Effector CD4-positive, alpha-beta T cell (primary cell): ENCODE data around the gene ASCL3. TPM values are rescaled to one million over a fixed set of nuclear protein-coding genes. Genes with fewer than 3 reads are reported as not detected.
"Not testable (repeated sequence)": the region's sequence is repeated elsewhere in the genome, so short reads cannot be mapped to it uniquely, and the experiment has no call there.

ENCODE experiments used
- DNase-seq: peaks from one replicate; pipeline ENCODE4 v3.0.0-alpha.2; 2020
- total RNA-seq: gene quantifications from one replicate; lab custom pipeline; 2026; lab: John Stamatoyannopoulos, UW

ASCL3 gene, protein sequence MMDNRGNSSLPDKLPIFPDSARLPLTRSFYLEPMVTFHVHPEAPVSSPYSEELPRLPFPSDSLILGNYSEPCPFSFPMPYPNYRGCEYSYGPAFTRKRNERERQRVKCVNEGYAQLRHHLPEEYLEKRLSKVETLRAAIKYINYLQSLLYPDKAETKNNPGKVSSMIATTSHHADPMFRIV
- total RNA-seq, result not detected

DNA sequence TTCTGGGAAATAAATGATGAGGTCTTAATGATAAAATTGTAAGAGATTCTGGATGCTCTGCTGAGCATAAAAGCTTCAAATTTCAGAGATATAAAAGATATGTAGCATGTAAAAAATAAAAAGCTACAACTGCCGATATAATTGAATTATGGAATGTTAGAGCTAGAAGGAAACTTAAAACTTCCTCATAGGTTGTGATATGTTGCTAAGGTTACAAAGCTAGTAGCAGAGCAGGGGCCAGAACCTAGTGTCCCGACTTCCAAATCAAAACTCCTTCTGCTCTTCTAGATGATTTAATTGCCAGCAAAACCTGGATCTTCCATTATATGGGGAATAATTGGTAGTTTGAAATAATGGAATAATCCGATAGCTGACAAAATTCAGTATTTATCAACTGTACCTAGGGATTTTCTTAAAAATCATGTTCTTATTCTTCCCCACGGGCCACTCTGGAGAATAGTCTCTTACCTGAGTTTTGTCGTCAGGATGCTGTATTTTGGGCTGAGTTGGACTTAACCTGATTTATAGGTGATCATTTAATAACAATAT is at the start of gene ASCL3:
Gene ASCL3, minus strand, starts transcription at position 499 of the 549 bp plus-strand sequence. CDS start 4,855 bp downstream, outside the sequence.
- DNase-seq, result no peak

DNA sequence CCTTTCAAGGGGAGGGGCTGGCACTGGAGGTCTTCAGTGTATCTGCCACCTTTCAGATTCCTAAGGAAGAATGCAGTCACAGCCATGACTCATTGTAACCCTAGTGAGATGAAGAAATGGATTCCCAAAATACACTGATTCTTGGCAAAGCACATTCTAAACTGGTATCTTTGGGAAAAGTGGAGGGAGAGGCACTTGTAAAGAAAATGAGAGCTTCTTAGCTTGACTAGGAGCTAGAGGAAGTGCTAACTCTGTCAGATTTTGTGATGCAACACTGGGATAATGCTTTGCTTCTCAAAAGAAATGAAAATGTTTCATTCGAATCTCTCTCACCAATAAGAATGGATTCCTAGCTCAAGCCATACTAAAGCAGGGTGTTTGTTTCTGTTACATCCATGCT is 46.6 kb upstream of the ASCL3 start:
- DNase-seq, result no peak

DNA sequence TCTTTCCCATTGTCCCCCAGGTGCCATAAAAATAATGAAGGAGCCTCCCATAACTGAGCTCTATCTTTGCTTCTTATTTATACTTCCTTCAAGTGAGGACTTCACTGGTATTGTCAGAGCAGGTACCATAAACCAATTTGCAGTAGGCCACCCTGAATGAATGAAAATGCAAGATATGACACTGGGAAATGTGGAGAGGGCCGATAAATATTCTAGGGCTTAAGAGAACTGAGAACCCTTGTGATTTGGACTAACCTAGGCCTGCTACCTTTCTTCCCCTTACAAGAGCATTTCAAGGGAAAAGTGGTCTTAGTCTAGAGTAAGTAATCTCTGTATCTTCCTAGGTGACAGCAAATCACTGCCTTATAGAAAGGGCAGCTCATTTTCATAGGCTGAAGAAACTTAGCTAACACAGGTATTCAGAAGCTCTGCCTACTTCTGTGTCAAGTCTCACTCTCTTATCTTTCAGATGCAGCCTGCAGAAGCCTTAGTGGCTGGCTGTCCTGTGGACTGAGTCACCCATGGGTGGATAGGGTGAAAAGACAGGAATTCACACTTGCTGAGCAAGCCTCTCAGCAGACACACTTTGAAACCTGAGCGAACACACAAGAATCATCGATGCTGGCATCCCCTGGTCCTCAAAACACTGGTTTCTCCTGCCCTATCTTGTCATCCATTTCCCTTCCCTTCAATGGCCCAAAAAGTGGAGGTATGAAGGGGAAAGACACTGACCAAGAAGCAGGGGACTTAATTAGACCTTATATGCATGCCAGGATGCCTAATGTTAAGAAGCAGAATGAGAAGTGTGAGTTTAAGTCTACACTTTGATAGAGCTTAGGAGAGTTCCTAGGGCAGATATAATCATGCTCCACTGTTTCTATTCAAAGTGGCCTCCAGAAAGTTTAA is 45.8 kb upstream of the ASCL3 start:
- no peak for DNase-seq

DNA sequence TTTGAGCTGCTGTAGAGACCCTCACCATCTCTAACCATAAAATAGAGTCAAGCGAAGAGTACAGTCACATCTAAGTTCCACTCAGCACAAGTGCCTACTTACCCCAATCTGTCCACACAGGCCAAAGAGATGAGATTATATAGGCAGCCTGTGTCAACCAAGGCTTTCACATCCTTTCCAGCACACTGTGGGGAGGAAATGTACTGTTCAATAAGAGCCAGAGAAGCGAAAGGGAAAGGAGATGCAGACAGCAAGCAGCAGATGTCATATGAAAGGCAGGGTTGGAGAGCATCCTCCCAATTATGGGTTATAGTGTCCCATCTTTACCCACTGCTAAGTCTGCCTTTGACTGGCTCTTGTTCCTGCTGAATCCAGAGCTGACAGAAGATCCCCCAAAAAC is 44.6 kb upstream of the ASCL3 start:
- DNase-seq, result no peak

DNA sequence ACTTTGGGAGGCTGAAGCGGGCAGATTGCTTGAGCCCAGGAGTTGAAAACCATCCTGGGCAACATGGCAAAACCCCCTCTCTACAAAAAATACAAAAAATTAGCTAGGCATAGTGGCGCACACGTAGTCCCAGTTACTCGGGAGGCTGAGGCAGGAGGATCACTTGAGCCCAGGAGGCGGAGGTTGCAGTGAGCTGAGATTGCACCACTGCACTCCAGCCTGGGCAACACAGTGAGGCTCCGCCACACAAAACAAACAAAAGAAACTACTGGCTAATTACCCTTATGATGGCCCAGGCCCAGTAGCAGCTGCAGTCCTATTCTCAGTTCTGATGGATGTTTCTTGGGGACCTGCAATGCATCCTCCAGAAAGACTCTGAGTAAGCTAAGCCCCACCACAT is 44.0 kb upstream of the ASCL3 start:
- not testable (repeated sequence) for DNase-seq

DNA sequence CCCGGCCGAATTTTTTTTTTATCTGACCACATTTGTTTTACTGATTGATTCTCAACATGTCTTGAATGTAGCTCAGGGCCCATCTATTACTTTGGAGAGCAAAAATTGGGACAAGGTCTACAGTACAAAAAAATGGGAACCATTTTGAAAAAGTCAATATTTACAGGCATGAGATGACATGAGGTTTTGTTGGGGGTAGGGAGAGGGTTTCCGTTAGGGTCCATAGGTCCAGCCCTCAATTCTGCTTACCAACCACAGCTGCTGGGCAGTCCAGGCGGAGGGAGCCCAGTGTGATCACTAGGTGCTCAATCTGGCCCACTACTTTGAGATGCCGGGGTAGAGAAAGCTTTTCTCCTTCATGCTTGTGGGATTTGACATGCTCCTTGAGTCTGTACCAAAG is 42.6 kb upstream of the ASCL3 start:
- no peak for DNase-seq

DNA sequence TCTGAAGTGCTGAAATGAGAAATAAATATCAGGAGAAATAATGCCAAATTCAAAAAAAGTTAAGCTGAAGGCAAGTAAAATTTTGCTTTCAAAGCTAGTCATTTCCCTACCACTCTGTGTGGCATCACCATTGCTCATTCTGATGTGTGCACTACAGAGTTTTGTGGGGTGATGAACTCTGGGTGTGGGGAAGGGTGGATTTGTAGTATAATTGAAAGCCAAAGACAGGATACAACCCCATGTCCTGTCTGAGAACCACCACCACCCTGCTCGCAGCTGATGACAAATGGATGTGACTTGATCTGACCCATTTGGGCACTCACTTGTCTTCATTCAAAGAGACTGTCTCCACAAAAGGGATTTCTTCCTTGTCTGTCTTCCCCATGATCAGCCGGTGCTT is 40.7 kb upstream of the ASCL3 start:
- no peak for DNase-seq

DNA sequence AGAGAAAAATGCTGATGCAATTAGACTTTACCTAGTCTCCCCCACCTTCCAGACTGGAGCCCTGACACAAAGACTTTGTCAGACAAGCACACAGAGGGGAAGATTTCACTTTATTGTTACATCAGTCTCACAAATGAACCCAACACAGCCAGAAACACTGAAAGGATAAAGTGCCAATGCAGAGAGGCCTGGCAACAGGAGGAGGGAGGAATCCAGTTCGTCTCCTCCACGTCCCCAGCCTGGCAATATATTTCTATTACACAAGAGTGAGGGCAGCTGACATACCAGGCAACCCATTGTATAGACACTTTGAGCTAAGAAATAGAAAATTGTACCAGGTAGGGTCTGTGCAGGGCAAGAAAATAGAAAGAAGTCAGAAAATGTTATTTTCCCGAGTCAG is 37.7 kb upstream of the ASCL3 start:
- DNase-seq, result no peak

DNA sequence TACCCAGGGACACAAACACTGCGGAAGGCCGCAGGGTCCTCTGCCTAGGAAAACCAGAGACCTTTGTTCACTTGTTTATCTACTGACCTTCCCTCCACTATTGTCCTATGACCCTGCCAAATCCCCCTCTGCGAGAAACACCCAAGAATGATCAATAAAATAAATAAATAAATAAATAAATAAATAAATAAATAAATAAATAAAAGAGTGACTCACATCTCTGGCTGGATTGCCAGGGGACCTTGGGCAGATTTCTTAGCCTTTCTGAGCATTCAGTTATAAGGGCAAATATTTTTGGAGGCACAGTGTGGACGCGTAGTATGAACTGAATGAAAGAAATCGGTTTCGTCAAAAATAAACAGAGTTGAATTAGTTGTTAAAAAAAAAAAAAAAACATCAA is 36.5 kb upstream of the ASCL3 start:
- not testable (repeated sequence) for DNase-seq

DNA sequence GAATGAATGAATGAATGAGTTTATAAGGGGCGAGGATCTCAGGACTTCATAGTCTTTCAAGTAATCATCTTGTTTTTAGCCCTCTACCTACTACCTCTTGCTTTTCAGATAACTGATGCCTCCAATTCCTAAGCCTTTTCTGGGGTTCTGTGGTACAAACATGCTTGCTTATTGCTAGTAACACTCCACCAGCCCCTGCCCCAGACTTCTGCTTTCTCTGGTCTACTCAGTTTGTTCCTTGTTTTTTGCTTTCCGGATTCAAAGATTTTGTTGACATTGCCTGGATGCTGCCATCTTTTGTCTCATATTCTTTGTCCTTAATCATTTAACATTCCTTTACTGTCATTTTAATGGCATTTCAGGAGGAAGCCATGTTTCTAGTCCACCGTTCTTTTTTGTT is 30.3 kb upstream of the ASCL3 start:
- DNase-seq, result no peak

DNA sequence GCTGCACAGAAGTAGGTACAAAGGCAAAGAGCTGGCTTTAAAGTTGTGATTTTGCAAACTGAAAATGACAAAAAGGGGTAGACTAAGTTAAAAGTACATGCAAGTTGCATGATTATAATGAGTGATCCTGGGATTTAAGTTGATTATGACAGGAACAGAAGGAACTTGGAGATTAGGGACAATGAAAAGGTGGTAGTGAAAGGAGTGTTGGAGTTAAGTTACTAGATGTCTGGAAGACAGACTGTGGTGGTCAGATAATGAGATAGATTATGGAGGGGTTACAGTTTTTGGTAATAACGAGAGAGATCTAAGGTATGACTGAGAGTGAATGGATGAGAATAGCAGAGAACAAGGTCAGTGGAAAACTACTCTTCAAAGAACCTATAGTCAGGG is 29.1 kb upstream of the ASCL3 start:
- no peak for DNase-seq

DNA sequence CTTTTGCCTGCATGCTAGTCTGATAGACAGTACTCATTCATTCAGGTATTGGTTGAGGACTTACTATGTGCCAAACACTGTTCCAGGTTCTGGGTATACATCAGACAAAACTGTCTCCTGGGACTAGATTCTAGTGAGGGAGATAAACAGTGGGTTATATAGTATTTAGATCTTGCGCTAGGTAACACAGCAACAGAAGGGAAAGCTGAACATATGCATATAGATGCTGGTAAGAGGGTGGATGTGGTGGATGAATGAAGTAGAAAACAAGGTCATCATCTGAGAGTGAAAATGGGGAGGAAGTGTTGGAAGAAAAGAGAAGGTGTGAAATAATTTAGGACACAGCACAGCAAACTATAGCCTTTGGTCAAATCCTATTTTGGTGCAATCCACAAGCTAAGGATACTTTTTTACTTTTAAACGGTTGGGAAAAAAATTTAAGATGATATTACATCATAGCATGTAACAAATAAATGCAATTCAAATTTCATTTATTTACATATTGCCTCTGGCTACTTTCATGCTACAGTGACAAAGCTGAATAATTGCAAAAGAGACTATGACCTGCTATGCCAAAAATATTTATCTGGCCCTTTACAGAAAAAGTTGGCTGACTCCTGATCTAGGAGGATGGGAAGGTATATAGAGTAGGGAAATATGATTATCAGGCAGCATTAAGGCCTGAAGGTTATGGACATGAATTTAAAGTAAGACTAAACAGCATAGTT is 28.5 kb upstream of the ASCL3 start:
- DNase-seq, result no peak

DNA sequence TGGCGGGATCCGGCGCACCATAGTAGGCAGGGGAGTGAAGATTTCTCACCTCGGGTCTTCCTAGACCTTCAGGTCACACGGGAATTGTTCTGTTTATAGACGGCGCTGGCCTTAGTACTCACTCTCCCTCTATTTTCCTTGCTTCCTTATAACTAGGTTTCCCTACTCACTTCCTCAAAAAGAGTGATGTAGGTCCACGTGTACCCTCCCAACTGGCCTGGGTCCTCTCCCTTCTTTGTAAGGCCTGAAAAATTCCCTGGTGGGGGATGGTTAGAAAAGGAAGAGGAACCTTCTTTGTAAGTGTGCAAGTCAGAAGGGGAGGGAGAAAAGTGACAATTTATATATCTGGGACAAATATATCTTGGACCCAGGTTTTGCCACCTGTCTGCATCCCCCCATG is 24.4 kb upstream of the ASCL3 start:
- DNase-seq, result no peak

DNA sequence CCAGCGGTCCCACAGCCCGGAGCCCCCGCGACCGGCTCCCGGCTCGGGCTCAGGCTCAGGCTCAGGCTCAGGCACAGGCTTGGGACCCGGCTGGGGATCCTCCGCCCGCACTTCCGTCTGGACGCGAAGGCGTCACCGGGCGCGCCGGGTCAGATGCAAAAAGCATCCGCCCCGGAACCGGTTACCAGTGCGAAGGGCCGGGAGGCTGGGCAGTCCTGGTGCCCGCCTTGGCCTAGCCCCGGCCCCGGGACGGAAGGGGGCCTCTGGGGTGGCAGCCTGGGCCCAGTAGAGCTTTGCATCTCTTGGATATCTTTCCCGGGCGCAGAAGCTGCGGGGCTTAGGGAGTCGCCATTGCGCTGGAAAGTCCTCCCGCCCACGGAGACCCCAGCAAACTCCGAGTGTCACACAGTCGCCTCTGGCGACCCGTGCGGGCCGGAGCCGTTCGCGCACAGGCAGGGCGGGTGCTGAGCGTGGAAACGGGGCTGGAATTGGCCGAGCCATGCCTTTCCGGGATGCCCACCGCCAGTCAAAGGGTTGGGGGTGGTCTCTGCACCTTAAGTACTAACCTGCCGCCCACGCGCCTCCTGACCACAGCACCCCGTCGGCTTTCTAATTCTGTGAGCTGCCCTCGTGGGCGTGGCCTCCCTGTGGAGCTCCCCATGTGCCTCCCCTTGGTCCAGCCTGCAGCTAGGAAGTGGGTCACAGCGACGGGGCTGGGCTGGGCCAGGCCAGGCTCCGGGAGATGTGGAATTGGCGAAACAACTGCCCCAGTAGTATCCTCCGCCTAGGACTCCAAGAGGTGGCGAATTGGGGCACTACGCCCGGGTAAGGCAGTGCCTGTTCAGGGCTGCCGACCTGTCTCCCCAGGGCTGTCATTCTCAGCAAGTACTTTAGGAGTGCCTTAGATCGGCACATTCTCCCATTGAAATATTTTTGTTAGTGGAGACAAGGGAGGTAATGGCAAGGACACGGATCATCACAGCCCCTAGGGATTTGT is 21.8 kb upstream of the ASCL3 start, which contains the start of gene TMEM9B:
Gene TMEM9B, minus strand, starts transcription at position 119 of the 997 bp plus-strand sequence. CDS start 129 bp downstream, outside the sequence.
- DNase-seq, result peak; percentile 54

DNA sequence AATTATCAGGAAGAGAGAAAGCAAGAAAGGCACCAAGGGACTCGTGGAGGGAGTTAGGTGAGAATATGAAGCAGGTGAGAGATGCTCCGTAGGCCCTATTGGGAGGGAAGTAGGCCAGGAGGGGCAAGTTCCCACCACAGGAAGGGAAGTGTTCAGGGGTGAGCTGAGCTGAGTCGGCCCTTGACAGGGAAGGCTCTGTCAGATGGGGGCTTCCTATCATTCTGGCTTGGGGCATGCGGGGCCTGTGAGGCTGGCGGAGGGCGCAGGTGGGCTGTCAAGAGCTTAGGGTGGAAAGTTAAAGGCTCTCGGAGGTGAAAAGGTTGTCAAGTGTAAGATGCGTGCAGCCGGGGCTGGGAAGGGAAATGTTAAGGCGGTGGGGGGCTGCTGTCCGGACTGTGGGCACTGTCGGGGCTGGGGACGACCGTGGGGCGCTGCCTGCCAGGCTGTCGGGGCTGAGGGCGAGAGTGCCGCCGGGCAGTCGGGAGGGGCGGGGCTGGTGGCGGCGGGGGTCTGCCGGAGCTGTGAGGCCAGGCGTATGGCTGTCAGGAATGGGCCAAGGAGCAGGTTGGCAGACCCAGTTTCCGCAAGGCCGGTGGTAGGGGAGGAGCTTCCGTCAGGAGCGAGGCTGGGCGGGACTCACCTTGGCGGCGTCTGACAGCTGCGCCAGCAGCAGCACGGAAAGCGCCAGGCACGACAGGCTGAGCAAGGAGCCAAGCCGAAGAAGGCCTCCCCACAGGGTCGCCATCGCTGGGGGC is 20.9 kb upstream of the ASCL3 start:
- DNase-seq, result peak; percentile 60

DNA sequence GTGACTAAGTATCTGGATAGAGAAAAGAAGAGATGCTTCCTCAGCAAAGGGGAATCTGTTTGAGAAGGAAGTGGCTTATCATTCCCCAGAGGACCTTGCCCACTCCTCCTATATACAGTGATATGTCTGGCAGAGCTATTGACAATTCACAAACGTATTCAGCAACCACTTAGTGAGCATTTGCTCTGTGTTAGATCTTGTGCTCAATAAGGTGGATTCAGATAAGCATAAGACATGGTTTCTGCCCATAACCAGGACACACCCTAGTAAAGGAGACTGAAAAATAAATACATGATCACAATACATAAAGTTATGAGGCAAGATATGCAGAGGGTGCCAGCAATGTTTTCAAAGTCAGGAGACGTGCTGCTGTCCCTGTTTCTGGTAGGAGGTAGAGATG is 20.0 kb upstream of the ASCL3 start:
- no peak for DNase-seq

DNA sequence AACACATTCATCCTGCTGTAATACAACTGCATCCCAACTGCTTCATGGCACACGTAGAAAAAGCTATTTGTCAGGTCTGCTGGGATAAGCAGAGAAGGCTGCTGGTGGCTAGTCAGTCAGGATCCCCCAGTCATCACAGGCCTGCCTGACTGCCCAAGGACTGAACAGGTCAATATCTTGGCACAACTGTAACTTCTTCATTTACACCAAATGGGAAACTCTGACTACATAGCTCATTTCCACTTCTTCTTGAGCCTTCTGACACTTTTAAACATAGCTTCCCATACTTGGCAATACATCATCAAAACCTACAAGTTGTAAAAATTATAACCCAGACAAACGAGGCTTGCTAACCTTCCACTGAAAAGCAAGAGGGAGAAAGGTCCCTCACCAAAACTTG is 18.6 kb upstream of the ASCL3 start:
- DNase-seq, result no peak

DNA sequence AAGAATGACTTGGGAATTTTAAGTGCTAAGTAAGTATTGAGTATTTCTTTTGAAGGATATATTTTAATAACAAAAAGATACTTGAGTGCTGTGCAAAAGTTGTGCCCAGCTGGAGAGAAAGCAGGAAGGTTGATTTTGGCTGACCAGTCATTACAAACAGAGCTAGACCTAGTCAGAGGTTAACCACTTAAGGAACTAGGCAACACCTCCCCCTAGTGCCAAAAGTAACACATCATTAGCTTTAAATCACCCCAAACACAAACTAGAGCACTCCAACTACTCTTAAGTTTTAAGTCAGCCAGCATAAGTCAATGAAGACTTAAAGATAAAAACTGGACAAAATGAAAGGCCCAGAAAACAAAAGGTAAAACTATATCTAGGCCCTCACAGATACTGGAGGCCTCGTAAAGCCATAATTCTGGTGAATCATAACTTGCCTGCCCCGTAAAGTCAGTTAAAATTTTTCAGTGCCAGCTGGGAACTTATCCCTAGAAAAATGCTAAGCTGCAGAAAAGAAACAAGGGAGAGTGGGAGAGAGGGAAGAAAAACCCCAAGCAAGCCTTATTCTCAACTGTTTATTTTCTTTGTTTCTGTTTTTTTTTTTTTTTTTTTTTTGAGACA is 16.8 kb upstream of the ASCL3 start:
- DNase-seq, result no peak

DNA sequence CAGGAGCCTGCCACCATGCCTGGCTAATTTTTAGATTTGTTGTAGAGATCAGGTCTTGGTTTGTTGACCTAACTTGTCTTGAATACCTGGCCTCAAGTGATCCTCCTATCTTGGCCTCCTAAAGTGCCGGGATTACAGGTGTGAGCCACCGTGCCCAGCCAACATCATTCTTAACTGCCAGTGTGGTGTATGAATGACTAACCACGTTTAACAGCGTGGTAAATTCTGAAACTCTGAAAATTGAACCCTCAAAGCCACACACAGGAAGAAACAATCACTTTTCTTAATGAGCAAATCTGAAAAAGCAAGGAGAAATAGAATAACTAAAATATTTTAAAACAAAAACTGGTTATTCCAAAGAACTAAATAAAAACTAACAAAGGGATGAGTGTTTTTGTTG is 14.0 kb upstream of the ASCL3 start:
- no peak for DNase-seq

DNA sequence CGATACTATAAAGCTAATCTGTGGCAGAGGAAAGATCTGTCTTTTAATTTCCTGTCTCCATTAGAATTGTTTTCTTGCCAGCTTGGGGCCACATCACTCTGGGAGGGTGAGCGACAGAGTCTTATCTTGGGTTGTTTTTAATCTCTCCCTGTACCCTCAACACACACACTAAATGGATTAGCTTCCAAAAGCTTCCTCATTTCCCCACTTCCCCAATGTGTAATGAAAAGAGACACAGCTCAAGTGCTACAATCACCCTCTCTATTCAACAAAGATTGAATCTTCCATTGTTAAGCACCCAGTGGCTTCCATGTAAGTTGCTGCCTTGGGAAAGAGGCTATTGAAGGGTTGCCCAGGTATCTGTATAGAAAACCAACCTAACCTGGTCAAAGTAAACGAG is 6.1 kb upstream of the ASCL3 start:
- DNase-seq, result no peak
